Ectodermal cell (in vitro differentiated cells): ENCODE results near the gene COPG2. TPM values are rescaled to one million over a fixed set of nuclear protein-coding genes. Genes with fewer than 3 reads are reported as not detected.

Experiments used
- H3K27ac ChIP-seq: 2 replicates; pipeline ENCODE4 v1.7.0; 2013; ENCODE audit warnings: mild to moderate bottlenecking, low read depth, low read length; ENCODE audit not compliant: insufficient read depth, poor library complexity, severe bottlenecking
- H3K27me3 ChIP-seq: 2 replicates; pipeline ENCODE4 v1.7.0; 2013; ENCODE audit warnings: mild to moderate bottlenecking, low read length; ENCODE audit not compliant: insufficient read depth, control insufficient read depth, poor library complexity, severe bottlenecking
- H3K36me3 ChIP-seq: one replicate; pipeline ENCODE4 v1.7.0; 2013; ENCODE audit warnings: low read length; ENCODE audit not compliant: control insufficient read depth, insufficient read depth
- H3K4me1 ChIP-seq: one replicate; pipeline ENCODE4 v1.7.0; 2013; ENCODE audit warnings: low read length; ENCODE audit not compliant: control insufficient read depth, insufficient read depth
- H3K4me3 ChIP-seq: 2 replicates; pipeline ENCODE4 v1.7.0; 2013; ENCODE audit warnings: low read depth, low read length, control low read depth; ENCODE audit not compliant: insufficient read depth
- H3K9me3 ChIP-seq: 2 replicates; pipeline ENCODE4 v1.7.0; 2013; ENCODE audit warnings: mild to moderate bottlenecking, low read length, moderate library complexity; ENCODE audit not compliant: control insufficient read depth
- WGBS, 2 experiments: methylation state at CpG; one replicate each; pipeline ENCODE4 v1.1.7; 2013; ENCODE audit warnings: missing lambda C conversion rate in 2 of 2; 5-methylcytosine and 5-hydroxymethylcytosine counted together
- polyA plus RNA-seq, 4 experiments: library from polyadenylated mRNA; stranded (reverse); fragments of 50-300 nt; gene quantifications; one replicate each; pipeline ENCODE4 v1.2.3, GENCODE V29; 2013

Gene COPG2, protein sequence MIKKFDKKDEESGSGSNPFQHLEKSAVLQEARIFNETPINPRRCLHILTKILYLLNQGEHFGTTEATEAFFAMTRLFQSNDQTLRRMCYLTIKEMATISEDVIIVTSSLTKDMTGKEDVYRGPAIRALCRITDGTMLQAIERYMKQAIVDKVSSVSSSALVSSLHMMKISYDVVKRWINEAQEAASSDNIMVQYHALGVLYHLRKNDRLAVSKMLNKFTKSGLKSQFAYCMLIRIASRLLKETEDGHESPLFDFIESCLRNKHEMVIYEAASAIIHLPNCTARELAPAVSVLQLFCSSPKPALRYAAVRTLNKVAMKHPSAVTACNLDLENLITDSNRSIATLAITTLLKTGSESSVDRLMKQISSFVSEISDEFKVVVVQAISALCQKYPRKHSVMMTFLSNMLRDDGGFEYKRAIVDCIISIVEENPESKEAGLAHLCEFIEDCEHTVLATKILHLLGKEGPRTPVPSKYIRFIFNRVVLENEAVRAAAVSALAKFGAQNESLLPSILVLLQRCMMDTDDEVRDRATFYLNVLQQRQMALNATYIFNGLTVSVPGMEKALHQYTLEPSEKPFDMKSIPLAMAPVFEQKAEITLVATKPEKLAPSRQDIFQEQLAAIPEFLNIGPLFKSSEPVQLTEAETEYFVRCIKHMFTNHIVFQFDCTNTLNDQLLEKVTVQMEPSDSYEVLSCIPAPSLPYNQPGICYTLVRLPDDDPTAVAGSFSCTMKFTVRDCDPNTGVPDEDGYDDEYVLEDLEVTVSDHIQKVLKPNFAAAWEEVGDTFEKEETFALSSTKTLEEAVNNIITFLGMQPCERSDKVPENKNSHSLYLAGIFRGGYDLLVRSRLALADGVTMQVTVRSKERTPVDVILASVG
- polyA plus RNA-seq (2013, experiment 1 of 4), result 123 TPM
- polyA plus RNA-seq (2013, experiment 2 of 4), result 123 TPM
- polyA plus RNA-seq (2013, experiment 3 of 4), result 100 TPM
- 109 TPM for polyA plus RNA-seq (2013, experiment 4 of 4)

DNA sequence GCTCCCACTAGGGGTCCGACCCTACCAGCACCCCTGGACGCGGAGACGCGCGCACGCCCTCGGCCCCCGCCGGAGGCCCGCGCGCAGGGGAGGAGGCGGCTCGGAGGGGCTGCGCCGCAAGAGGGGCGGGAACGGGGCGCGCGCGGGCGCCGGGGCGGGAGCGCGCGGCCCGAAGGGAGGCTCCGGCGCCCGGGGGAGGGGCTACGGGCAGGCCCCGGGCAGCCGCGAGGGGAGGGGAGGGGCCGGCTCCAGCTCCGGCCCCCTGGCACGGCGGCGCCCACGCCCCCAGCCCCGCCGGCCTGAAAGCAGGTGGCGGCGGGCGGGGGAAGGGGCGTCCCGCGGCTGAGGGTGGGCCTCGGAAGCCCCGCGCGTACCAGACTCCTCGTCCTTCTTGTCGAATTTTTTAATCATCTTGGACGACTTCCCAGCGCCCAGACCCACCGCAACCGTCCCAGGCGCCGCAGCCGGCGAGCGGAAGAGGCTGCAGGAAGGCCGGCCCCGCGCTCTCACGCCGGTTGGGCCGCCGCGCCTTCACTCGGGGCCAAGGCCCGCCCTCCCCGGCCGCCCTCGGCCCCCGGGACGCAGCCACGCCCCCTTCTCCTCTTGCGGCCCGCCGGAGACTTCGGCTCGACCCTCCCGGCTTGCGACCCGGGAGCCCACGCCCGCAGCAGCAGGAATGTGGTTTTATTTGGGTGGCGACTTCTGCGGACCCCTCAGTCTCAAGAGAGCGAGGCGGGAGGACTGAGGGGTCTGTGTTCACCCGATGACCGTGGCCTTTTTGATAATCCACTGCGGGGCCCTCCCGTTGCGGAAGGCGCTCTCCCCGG lies at the start of gene COPG2:
Gene COPG2, minus strand, starts transcription at position 491 of the 827 bp plus-strand sequence. Its CDS starts 80 bp downstream, at position 411.
- H3K27me3 ChIP-seq, result no peaks in the 10 kb centered on the region
- peak within 1 kb of the TSS; percentile 68 for H3K4me3 ChIP-seq
- no peaks in the 10 kb centered on the region for H3K4me1 ChIP-seq
- H3K36me3 ChIP-seq, result peaks cover 11% of the 10 kb centered on the region
- no peaks in the 10 kb centered on the region for H3K9me3 ChIP-seq
- WGBS, 2 experiments, result 0% methylated on average over 103 of the region's 103 CpGs
- peak within 1 kb of the TSS; percentile 76 for H3K27ac ChIP-seq

- H3K9me3 ChIP-seq, result no peaks in the 10 kb centered on the region
- H3K4me1 ChIP-seq, result no peaks in the 10 kb centered on the region
- H3K4me3 ChIP-seq, result no peak overlapping the region
- 23 to 27% methylated on average over 3 of the region's 3 CpGs for WGBS, 2 experiments
- H3K27me3 ChIP-seq, result no peaks in the 10 kb centered on the region
- H3K27ac ChIP-seq, result no peak overlapping the region
- H3K36me3 ChIP-seq, result no peaks in the 10 kb centered on the region
These were observed 43.9 kb upstream of the COPG2 start for GRCh38 chr7:130712416-130712815.

- Histone ChIP-seq H3K27ac (no peak overlapping the region), H3K4me1 (no peaks in the 10 kb centered on the region), H3K9me3 (no peaks in the 10 kb centered on the region), H3K4me3 (no peak overlapping the region), H3K27me3 (no peaks in the 10 kb centered on the region), H3K36me3 (no peaks in the 10 kb centered on the region)
- WGBS, 2 experiments, result 93 to 94% methylated on average over 4 of the region's 4 CpGs
These were observed 40.2 kb upstream of the COPG2 start for GRCh38 chr7:130708766-130709165.

DNA sequence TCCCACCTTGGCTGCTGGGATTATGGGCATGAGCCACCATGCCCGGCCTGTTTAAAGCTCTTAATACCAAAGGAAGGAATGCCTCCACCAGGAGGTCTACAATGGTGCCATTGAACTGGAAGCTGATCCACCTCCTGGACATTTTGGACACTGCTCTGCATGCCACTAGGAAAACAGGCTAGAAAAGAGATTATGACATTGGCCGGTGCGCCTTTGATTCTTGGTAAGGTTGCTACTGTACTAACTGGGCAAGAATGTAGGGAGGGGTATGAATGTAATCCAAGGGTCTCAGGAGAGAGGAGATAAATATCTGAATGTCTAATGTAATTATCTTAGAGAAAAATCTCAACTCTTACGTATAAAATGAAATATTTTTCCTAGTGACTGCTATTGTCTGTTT lies 39.5 kb upstream of the COPG2 start:
- no peaks in the 10 kb centered on the region for H3K4me1 ChIP-seq
- no peak overlapping the region for H3K4me3 ChIP-seq
- H3K9me3 ChIP-seq, result no peaks in the 10 kb centered on the region
- no peaks in the 10 kb centered on the region for H3K36me3 ChIP-seq
- 92 to 95% methylated on average over 4 of the region's 4 CpGs for WGBS, 2 experiments
- no peaks in the 10 kb centered on the region for H3K27me3 ChIP-seq
- H3K27ac ChIP-seq, result no peak overlapping the region

DNA sequence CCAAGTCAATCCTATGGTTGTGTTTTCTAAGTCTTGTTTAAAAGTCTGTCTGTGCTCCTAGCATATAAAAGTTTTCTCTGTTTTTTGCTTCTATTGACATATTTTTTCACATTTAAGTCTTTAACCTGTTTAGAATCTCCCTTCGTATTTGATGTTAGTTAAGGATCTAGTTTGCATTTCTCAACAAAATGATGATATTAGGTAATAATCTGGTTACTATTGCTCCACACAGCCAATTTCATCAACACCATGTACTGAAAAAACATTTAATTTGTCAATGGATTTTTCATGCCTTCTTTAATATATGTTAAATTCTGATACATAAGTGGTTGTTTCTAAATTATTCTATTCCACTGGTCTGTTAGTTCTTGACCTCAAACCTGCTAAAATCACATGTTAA lies 35.3 kb upstream of the COPG2 start:
- H3K36me3 ChIP-seq, result no peaks in the 10 kb centered on the region
- H3K4me3 ChIP-seq, result no peak overlapping the region
- no CpG with 5 or more reads among the region's 1 CpG for WGBS, 2 experiments
- no peak overlapping the region for H3K27ac ChIP-seq
- H3K9me3 ChIP-seq, result no peaks in the 10 kb centered on the region
- no peaks in the 10 kb centered on the region for H3K4me1 ChIP-seq
- no peaks in the 10 kb centered on the region for H3K27me3 ChIP-seq

DNA sequence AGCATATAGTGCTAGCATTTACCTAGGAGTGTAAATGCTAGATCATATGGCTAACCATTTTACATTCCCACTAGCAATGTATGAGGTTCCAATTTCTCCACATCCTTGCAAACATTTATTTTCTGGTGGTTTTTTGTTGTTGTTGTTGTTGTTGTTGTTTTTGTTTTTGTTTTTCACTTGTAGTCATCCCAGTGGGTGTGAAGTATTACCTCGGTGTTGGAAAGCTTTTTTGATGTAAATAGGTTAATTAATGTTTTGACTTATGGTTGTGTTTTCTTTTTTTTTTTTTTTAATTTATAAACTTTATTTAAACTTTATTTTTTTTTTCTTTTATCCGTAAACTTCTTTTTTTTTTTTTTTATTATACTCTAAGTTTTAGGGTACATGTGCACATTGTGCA lies 33.1 kb upstream of the COPG2 start:
- no peak overlapping the region for H3K27ac ChIP-seq
- 100% methylated on average over 1 of the region's 2 CpGs; no CpG with 5 or more reads in 1 of the 2 experiments for WGBS, 2 experiments
- no peaks in the 10 kb centered on the region for H3K27me3 ChIP-seq
- no peak overlapping the region for H3K4me3 ChIP-seq
- H3K4me1 ChIP-seq, result no peaks in the 10 kb centered on the region
- no peaks in the 10 kb centered on the region for H3K36me3 ChIP-seq
- no peaks in the 10 kb centered on the region for H3K9me3 ChIP-seq

GRCh38 chr7:130700760-130701159 lies 32.2 kb upstream of the COPG2 start:
- no peaks in the 10 kb centered on the region for H3K36me3 ChIP-seq
- 60 to 100% methylated on average over 1 of the region's 1 CpG for WGBS, 2 experiments
- no peaks in the 10 kb centered on the region for H3K27me3 ChIP-seq
- H3K27ac ChIP-seq, result no peak overlapping the region
- H3K9me3 ChIP-seq, result no peaks in the 10 kb centered on the region
- H3K4me1 ChIP-seq, result no peaks in the 10 kb centered on the region
- H3K4me3 ChIP-seq, result no peak overlapping the region

- H3K27me3 ChIP-seq, result no peaks in the 10 kb centered on the region
- H3K9me3 ChIP-seq, result no peaks in the 10 kb centered on the region
- no peaks in the 10 kb centered on the region for H3K4me1 ChIP-seq
- no peak overlapping the region for H3K4me3 ChIP-seq
- H3K27ac ChIP-seq, result no peak overlapping the region
- H3K36me3 ChIP-seq, result no peaks in the 10 kb centered on the region
- 72 to 74% methylated on average over 4 of the region's 4 CpGs for WGBS, 2 experiments
These were observed 31.1 kb upstream of the COPG2 start for GRCh38 chr7:130699686-130700085.

DNA sequence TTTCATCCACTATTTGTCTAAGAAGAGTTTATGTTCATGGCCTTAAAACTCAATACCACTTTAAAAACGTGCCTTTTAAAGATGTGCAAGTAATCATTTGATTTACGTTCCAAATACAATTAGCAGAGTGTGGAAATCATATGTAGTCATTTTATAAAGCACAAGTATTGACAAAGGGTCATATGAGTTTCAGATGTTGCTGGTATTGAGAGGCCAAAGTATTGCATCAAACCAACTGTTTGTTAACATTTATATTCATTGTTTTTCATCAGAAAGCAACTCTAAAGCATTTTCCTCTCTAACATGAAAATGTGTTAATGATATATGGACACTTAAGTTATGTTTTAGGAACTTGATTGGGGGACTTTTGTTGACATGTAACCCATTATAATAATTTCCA lies 29.3 kb upstream of the COPG2 start:
- no peaks in the 10 kb centered on the region for H3K4me1 ChIP-seq
- H3K9me3 ChIP-seq, result no peaks in the 10 kb centered on the region
- H3K4me3 ChIP-seq, result no peak overlapping the region
- no peaks in the 10 kb centered on the region for H3K36me3 ChIP-seq
- H3K27me3 ChIP-seq, result no peaks in the 10 kb centered on the region
- no peak overlapping the region for H3K27ac ChIP-seq
- WGBS, 2 experiments, result 92 to 100% methylated on average over 2 of the region's 2 CpGs
